ENCODE data around the gene PXYLP1.

PXYLP1 gene

GRCh38 chr3:141267629-141268028 lies 36.0 kb downstream of the PXYLP1 start:
- H2AFZ ChIP-seq (ENCODE audit: low read length) = no peak overlapping the region
- H3K4me3 ChIP-seq (ENCODE audit: low read length, poor library complexity, severe bottlenecking) = peak overlapping the region; percentile 73
- H3K9me3 ChIP-seq (ENCODE audit: insufficient read depth, low read depth, low read length) = no peaks in the 10 kb centered on the region
- H3F3A ChIP-seq (ENCODE audit: low read depth) = no peaks in the 10 kb centered on the region
- no peak for TF ChIP-seq EZH2phosphoT487 (IDR thresholded peaks at IDR 0.05; ENCODE audit: borderline replicate concordance)
- no peak for TF ChIP-seq CTCF (conservative IDR thresholded peaks at IDR 0.05; ENCODE audit: low read length)
- no peaks in the 10 kb centered on the region for H3K79me2 ChIP-seq (ENCODE audit: insufficient read depth, low read length)
- H3K36me3 ChIP-seq (ENCODE audit: insufficient read depth, low read length) = peaks cover 28% of the 10 kb centered on the region; the same call in 1 of the 2 replicates
- H3K27me3 ChIP-seq (ENCODE audit: insufficient read depth, low read length, poor library complexity, severe bottlenecking) = no peaks in the 10 kb centered on the region
- H3K9ac ChIP-seq (ENCODE audit: low read depth, low read length, poor library complexity, severe bottlenecking) = peak overlapping the region; percentile 69
- H4K20me1 ChIP-seq (ENCODE audit: insufficient read depth, low read length, poor library complexity, severe bottlenecking) = no peaks in the 10 kb centered on the region
- H3K4me1 ChIP-seq (ENCODE audit: insufficient read depth, low read length, poor library complexity, severe bottlenecking) = peaks cover 28% of the 10 kb centered on the region
- no peaks in the 10 kb centered on the region for H3K9me2 ChIP-seq (replicated peaks; ENCODE audit: low read depth, low read length)
- H3K4me2 ChIP-seq (ENCODE audit: low read depth, low read length, poor library complexity, severe bottlenecking) = peak overlapping the region; percentile 88

- no peaks in the 10 kb centered on the region for H3F3A ChIP-seq (ENCODE audit: low read depth)
- H3K4me1 ChIP-seq (ENCODE audit: insufficient read depth, low read length, poor library complexity, severe bottlenecking) = peaks cover 28% of the 10 kb centered on the region
- no peaks in the 10 kb centered on the region for H3K9me3 ChIP-seq (ENCODE audit: insufficient read depth, low read depth, low read length)
- no peaks in the 10 kb centered on the region for H3K9me2 ChIP-seq (replicated peaks; ENCODE audit: low read depth, low read length)
- H4K20me1 ChIP-seq (ENCODE audit: insufficient read depth, low read length, poor library complexity, severe bottlenecking) = no peaks in the 10 kb centered on the region
- H3K4me3 ChIP-seq (ENCODE audit: low read length, poor library complexity, severe bottlenecking) = no peak overlapping the region
- TF ChIP-seq CTCF (conservative IDR thresholded peaks at IDR 0.05; ENCODE audit: low read length) = no peak
- no peak for TF ChIP-seq EZH2phosphoT487 (IDR thresholded peaks at IDR 0.05; ENCODE audit: borderline replicate concordance)
- no peak overlapping the region for H3K9ac ChIP-seq (ENCODE audit: low read depth, low read length, poor library complexity, severe bottlenecking)
- no peaks in the 10 kb centered on the region for H3K79me2 ChIP-seq (ENCODE audit: insufficient read depth, low read length)
- H3K27me3 ChIP-seq (ENCODE audit: insufficient read depth, low read length, poor library complexity, severe bottlenecking) = no peaks in the 10 kb centered on the region
- H2AFZ ChIP-seq (ENCODE audit: low read length) = no peak overlapping the region
- H3K4me2 ChIP-seq (ENCODE audit: low read depth, low read length, poor library complexity, severe bottlenecking) = peak overlapping the region; percentile 88
- H3K36me3 ChIP-seq (ENCODE audit: insufficient read depth, low read length) = peaks cover 25% of the 10 kb centered on the region; the same call in 1 of the 2 replicates
Observed at GRCh38 chr3:141268306-141268705, 36.7 kb downstream of the PXYLP1 start.

GRCh38 chr3:141268791-141269190 lies 37.2 kb downstream of the PXYLP1 start:
- H3K9me3 ChIP-seq (ENCODE audit: insufficient read depth, low read depth, low read length) = no peaks in the 10 kb centered on the region
- H3K9ac ChIP-seq (ENCODE audit: low read depth, low read length, poor library complexity, severe bottlenecking) = no peak overlapping the region
- no peaks in the 10 kb centered on the region for H3F3A ChIP-seq (ENCODE audit: low read depth)
- no peaks in the 10 kb centered on the region for H3K9me2 ChIP-seq (replicated peaks; ENCODE audit: low read depth, low read length)
- H3K79me2 ChIP-seq (ENCODE audit: insufficient read depth, low read length) = no peaks in the 10 kb centered on the region
- no peak overlapping the region for H3K4me2 ChIP-seq (ENCODE audit: low read depth, low read length, poor library complexity, severe bottlenecking)
- H3K27me3 ChIP-seq (ENCODE audit: insufficient read depth, low read length, poor library complexity, severe bottlenecking) = no peaks in the 10 kb centered on the region
- H4K20me1 ChIP-seq (ENCODE audit: insufficient read depth, low read length, poor library complexity, severe bottlenecking) = no peaks in the 10 kb centered on the region
- no peak for TF ChIP-seq EZH2phosphoT487 (IDR thresholded peaks at IDR 0.05; ENCODE audit: borderline replicate concordance)
- no peak for TF ChIP-seq CTCF (conservative IDR thresholded peaks at IDR 0.05; ENCODE audit: low read length)
- peaks cover 21% of the 10 kb centered on the region; the same call in 1 of the 2 replicates for H3K36me3 ChIP-seq (ENCODE audit: insufficient read depth, low read length)
- peaks cover 28% of the 10 kb centered on the region for H3K4me1 ChIP-seq (ENCODE audit: insufficient read depth, low read length, poor library complexity, severe bottlenecking)
- no peak overlapping the region for H3K4me3 ChIP-seq (ENCODE audit: low read length, poor library complexity, severe bottlenecking)
- H2AFZ ChIP-seq (ENCODE audit: low read length) = no peak overlapping the region

Data from Loucy (cell line).